OCI-M1 (cell line): ENCODE data around the gene TIMM23.
"Not testable (repeated sequence)": the region's sequence is repeated elsewhere in the genome, so short reads cannot be mapped to it uniquely, and the experiment has no call there.

Experiments used
- DNase-seq: peaks from one replicate; lab custom pipeline; 2025; lab: John Stamatoyannopoulos, UW

Gene TIMM23, protein sequence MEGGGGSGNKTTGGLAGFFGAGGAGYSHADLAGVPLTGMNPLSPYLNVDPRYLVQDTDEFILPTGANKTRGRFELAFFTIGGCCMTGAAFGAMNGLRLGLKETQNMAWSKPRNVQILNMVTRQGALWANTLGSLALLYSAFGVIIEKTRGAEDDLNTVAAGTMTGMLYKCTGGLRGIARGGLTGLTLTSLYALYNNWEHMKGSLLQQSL

DNA sequence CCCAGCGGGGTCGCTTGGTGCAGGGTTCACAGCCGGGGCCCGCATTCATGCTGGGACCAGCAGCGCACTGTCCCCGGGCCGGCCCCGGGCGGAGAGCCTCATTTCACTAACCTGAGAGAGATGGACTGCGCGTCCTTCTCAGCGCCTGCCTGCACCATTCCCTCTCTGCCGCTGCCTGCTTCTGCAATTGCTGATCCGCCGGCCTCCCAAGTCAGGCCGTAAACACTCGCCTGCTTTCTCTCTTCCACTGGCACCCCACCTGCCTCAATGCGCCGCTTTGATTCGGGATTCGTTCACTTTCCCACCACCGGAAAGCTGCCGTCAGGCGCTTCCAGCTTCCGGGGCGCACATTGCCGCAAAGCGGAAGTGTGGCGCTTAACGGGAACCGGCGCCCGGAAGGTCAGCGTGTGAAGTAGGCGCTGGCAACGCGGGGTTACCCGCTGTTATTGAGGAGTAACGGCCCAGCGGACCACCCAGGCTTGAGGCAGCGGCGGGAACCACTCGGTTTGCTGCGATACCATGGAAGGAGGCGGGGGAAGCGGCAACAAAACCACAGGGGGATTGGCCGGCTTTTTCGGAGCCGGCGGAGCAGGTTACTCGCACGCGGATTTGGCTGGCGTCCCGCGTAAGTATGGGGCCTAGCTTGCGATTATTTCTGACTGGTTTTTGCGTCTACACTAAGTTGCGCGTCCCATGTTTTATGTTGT, at the start of gene TIMM23:
TIMM23 (plus strand) TSS at position 384 of the 707 bp plus-strand sequence; CDS start at position 520, 136 bp downstream.
- peak; percentile 93 for DNase-seq

DNA sequence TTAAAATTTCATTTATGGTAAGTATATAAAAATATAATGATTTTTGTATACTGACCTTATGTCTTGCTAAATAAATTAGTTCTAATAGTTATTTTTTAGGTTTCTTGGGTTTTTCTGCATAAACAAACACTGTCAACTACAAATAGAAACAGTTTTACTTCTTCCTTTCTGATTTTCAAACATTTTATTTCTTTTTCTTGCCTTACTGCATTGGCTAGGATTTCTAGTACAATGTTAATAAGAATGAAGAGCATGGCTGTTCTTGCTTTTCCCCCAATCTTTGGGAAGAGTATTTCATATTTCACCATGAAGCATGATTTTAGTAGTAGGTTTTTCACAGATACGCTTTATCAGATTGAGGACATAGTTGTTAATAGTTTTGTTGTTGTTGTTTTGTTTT, 45.5 kb upstream of the TIMM23 start:
- DNase-seq, result not testable (repeated sequence)

DNA sequence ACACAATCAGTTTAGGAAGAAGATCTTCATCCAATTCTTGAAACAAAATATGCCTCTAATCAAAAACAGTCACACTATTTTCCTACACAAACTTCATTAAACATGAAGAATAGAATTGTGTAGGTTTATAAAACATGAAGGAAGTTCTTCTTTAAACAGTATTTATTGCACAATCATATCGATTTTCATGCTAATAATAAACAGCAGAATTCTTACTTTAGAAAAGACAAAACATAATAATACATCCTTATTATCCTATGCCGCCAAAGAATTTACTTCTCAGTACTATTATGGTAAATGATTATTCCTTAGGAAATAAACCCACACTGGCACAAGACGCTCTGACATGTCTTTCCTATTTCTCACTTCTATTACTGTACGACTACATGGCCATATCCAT, 41.0 kb upstream of the TIMM23 start:
- not testable (repeated sequence) for DNase-seq

DNA sequence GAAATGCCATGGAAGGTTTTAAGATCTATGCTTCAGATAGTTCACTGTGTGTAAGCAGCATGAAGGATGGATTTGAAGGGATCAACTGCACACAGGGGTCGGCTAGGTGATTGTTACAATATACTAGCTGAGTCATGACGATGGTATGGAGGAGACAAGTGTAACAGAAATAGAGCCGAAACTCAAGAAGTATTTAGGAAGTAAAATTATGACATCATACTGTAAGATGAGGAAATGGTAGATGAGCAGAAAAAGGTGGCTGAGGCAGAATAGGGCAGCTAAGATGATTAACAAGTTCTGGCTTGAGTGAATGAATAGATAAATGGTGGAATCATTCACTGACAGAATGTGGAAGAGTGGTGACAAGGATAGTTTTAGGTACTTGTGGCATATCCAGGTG, 37.5 kb upstream of the TIMM23 start:
- not testable (repeated sequence) for DNase-seq

DNA sequence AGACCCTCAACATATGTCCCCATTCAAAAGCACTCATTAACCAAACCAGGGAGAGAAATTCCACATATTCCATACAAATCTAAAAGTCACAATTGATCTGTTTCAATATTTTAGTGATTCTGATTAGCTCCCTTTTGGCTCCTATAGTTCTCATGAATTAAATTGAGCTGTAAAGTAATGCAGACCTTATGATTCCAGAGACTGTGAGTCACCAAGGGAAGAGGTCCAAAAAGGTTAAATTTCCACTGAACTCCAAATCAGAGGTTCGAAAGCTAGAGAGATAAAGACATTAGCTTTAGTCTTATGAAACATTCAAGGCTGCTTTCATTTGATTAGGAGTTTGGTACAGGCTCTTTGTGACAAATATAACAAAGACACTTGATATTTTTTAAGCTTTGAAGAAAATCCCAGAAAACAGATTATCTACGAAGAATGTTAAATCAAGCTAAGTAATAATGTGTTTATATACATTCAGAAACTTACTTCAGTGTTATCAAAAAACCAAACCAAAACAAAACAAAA, 33.1 kb upstream of the TIMM23 start:
- DNase-seq, result not testable (repeated sequence)

DNA sequence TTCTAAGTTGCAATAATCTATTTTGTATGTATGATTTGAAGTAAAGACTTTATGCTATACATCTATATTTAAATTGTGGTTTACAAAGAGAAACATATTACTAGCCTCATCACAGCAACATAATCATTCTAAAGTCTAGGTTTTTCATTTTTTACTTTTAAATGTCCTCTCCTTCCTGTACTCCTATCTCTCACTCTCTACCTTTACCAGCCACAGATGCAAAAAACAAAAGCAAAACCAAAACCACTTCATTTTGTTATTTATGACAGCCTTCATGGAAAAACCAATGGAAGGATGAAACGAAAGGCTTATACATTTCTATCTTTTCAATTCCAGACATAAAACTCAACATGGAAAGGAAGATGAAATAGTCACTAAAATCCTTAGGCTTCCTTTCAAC, 31.1 kb upstream of the TIMM23 start:
- DNase-seq, result not testable (repeated sequence)

DNA sequence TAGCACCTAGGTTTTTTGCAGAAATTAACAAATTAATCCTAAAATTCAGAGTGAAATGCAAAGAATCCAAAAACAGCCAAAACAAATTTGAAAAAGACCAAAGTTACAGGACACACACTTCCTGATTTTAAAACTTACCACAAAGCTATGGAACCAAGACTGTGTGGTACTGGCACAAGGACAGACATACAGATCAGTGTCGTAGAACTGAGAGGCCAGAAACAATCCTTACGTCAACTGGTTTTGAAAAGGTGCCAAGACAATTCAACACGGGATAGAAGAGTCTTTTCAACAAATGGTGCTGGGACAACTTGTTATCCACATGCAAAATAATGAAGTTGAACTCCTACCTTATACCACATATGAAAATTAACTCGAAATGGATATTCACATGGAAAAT, 26.8 kb upstream of the TIMM23 start:
- not testable (repeated sequence) for DNase-seq

DNA sequence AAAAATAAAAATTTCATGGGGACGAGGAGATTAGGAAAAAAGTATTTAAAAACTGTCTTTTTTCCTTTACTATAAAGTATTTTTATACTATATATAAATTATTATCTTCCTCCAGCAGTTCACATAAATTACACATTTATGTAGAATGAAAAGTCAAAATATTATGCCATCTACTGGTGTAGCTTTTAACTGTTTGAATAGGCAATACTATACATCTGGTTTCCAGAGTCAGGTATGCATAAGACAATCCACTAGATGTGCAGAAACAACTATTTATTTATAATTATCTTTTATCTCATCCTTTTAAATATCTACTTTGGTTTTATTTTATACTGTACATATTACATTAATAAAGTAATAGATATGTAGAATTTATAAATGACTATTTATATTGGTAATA, 24.9 kb upstream of the TIMM23 start:
- not testable (repeated sequence) for DNase-seq

DNA sequence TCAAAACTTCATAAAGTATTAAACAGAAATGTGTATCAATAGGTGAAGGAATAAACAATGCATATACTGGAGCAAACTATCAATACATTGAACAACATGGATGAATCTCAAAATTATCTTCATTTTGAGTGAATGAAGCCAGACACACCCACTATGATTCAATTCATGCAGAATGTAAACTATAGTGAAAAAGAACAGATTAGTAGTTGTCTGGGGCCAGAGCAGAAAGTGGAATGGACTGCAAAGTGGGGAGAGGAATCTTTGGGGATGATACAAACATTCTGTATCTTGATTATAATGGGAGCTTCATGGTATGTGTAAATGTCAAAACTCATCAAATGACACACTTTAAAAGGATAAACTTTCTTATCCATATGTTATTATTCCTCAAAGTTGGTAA, 23.5 kb upstream of the TIMM23 start:
- DNase-seq, result not testable (repeated sequence)

DNA sequence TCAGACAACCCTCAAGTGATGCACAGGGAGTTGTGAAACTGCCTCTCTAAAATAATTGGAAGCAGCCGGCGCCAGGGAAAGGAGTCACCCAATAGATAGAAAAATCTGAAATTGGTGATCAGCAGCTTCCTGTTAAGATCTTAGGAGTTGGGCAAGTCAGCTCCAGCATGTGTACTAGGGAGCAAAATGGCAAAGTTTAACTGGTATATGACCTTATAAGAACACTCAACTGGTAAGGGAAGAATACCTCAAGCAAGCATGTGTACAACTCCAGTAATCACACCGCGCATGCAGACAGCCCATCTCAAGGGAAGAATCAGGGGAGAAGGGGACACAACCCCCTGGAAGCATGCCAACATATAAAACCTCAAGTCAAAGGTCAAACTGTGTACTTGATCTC, 17.9 kb upstream of the TIMM23 start:
- not testable (repeated sequence) for DNase-seq

DNA sequence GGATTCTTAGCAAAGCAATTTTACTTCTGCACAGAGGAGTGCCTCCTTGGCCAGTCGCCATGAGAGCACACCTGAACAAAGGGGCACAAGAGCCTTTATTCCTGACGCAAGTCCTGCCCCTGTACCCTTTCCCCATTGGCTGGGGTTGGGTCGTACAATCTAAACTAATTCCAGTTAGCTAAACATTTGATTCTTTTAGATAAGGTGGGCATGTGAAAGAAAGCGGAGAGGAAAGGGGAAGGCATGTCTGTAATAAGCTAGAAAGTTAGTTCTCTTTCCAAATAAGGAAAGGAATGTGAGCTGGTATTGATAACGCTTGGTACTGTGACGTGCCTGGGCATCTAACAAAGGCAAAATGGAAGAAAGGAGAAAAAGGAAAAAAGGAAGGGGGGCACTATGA, 15.7 kb upstream of the TIMM23 start:
- not testable (repeated sequence) for DNase-seq

DNA sequence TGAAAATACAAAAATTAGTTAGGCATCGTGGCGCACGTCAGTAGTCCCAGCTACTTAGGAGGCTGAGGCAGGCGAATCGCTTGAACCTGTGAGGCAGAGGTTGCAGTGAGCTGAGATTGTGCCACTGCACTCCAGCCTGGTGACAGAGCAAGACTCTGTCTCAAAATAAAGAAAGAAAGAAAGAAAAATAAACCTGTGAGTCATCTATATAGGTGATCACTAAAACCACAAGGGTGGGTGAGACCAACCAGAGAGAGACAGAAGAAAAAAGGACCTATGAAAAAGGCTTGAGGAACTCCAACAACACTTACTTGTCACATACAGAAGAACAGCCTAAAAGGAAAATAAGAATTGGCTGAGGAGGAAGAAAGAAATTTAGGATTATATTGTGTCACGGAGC, 14.4 kb upstream of the TIMM23 start:
- DNase-seq, result not testable (repeated sequence)

DNA sequence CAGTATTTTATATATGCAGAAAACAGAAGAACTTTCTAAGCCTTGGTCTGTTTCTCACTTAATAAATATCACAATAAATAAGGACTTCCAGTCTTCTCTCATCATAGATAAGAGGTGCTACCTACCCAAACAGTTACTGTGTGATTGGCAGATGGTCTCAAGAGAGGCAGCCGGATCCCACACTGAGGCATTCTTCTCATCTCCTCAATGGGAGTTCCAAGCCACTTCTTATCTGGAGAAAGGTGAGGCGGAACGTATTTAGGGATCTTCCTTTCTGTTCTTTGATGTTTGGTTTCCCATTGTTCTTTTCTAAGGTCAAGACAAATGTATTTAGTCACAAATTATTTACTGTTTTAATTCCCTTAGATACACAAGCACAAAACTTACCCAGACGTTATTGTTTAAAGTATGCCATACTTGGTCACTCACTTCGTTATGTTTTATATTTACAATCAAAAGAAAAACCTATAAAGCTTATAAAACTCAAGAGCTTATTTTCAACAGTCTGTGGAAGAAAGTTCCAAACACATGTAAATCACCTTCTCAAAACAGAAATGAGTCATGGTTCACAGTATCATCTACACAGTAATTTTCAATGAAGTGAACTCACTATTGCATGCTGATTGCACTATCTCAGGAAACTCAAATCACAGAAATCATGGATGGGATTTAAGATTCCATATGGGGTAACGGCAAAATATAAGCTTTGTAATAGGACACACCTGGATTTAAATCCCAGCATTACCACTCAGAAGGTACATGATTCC, 9.4 kb upstream of the TIMM23 start:
- not testable (repeated sequence) for DNase-seq

DNA sequence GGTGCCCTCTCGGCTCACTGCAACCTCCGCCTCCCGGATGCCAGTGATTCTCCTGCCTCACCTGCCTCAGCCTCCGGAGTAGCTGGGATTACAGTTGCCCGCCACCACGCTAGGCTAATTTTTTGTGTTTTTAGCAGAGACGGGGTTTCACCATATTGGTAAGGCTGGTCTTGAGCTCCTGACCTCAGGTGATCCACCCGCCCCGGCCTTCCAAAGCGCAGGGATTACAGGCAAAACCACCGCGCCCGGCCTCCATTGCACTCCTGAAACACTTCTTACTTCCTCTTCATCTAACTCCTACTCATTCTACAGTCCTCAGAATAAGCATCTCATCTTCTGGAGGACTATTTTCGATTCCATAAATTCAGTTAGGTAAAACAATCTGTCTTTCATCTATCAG, 1.3 kb upstream of the TIMM23 start:
- not testable (repeated sequence) for DNase-seq

DNA sequence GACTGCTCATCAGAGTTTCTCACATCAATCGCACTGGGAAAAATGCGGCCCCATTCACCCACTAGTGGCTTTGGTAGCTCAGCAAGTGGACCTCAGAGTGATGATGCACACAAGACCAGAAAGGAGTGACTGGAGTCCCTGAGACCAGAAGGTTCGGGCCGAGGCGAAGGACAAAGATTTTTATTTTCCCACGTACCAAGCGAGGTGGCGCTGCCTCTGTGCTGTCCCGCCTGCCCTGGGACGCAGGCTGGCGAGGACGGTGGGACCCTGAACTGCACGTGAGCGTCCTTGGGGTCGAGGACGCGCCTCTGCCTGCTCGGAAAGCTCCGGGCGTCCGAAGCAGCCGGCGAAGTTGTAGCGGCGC, 565 bp upstream of the TIMM23 start:
- DNase-seq, result peak; percentile 48

DNA sequence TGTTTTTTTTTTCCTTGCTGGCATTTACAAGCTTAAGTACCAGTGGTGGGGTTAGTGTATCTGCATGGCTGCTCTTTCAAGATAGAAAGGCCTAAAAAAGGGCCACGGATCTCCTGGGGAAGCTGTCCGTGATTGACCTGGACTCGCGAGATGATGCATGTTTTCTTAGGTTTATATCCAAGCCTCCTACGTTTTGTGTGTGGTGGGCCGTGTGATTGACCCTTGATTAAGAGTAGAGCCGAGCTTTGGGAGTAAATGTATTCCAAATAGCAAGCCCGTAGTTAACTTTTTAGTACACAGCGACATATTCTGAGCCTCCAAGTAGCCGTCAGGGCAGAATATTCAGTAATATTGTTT, 502 bp downstream of the TIMM23 start:
- peak; percentile 34 for DNase-seq

DNA sequence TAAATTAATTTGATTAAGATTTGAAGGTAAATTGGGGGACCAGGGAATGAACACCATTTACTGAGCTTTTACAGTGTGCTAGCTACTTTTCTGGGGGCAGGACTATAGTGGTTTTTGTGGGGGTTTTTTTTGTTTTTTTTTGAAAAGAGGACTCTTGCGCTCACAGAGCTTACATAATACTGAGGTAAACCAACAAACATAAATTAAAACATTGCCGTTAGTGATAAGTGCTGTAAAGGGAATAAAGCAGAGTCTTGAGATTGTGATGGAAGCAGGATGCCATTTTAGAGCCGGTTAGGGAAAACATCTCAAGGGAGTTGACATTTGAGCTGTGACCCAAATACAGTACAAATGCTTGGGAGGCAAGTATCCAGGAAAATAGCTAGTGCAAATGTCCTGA, 1.8 kb downstream of the TIMM23 start:
- DNase-seq, result not testable (repeated sequence)

DNA sequence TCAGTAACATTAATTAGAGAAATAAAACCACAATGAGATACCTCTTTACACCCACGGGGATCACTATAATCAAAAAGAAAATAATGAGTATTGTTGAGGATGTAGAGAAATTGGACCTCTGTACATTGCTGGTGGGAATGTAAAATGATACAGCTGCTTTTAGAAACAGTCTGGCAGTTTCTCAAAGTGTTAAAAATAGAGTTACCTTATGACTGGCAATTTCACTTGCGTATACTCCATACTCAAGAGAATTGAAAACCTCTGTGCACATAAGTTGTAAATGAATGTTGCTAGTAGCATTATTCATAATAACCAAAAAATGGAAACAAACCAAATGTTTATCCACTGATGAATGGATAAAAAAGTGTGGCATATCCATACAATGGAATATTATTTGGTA, 6.3 kb downstream of the TIMM23 start:
- not testable (repeated sequence) for DNase-seq

DNA sequence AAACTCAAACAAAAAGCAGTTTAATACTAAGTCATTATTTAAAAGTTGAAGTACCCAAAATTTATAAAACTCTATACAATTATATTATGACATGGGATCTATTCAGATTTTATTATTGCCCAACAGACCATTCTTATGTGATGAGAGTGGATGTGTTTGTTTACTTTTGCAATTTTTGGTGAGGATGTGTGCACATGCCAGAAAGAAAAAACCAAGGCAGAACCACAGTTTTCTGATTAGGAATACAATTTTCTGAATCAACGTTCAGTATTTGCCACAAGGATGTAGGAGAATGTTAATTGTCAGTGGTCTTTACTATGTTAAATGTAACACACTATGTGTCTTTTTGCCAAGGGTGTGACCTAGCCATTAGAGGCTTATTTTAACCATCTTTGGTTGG, 9.1 kb downstream of the TIMM23 start:
- not testable (repeated sequence) for DNase-seq

DNA sequence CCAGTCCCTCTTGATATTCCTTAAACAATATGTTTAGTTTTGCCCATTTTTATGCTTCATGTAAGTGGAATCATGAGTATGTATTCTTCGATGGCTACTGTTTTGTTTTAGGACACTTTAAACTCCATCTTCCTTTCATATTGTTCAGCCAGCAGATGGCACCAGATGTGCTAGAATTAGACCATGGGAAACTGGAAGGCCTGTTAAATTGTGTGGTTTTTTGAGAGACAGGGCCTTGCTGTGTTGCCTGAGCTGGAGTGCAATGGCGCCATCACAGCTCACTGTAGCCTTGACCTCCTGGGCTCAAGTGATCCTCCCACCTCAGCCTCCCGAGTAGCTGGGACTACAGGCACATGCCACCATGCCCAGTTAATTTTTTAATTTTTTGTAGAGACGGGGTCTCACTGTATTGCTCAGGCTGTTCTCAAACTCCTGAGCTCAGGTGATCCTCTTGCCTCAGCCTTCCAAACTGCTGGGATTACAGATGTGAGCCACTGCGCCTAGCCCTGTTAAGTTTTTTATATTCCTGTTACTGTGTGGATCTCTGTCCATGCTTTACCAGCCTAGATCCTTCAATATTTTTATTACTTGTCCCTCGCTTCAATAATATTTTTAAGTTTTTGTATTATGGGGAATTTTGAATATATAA, 11.4 kb downstream of the TIMM23 start:
- DNase-seq, result peak; percentile 84

DNA sequence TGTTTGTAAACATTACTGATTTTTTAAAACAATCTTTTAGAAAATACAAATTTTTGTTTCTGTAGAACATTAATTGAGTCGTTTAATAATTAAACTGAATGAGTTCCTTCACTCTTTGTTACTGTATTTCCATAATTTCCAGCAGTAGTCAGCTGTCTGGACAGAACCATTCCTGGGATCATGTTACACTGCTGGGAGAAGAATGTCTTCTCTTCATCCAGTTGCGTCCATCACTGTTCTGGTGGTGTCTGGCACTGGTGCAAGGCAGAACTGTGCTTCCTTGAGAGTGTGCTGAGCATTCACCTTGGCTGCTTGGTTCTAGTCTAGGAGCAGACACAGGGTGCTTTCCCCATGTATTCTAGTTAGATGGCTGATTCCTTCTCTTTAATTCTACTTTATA, 12.2 kb downstream of the TIMM23 start:
- not testable (repeated sequence) for DNase-seq

DNA sequence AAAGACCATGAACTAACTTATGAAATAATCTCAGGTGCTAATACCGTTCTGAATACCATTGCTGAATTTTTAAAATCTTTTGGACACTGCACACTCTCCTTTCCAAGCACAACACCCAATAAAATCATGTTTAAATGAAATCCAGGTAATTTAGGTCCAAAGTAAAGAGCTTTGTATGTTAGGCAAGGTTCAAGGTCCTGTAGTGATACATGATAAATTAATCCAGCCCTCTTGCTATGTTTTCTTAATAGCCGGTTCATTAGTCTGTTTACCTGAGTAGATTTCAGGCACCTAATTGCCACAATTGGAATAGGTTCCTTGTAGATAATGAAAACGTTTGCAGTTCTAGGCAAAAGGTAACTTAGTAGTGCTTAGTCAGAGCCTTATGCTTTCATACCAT, 13.3 kb downstream of the TIMM23 start:
- not testable (repeated sequence) for DNase-seq
